COR-L47 (cell line): ENCODE measurements around the gene TBC1D4.

Experiments used
- DNase-seq: peaks from one replicate; lab custom pipeline; 2025; lab: John Stamatoyannopoulos, UW

TBC1D4 gene

GRCh38 chr13:75485286-75486062, 3.5 kb upstream of the TBC1D4 start:
- DNase-seq: no peak

- no peak for DNase-seq
These were observed 781 bp upstream of the TBC1D4 start for GRCh38 chr13:75482820-75483079.

GRCh38 chr13:75481176-75482069, 546 bp downstream of the TBC1D4 start:
- peak; percentile 51 for DNase-seq

- DNase-seq: peak; percentile 74
These were observed 1.2 kb downstream of the TBC1D4 start for GRCh38 chr13:75480671-75481175.

- DNase-seq: no peak
These were observed 2.7 kb downstream of the TBC1D4 start for GRCh38 chr13:75479102-75479740.

- no peak for DNase-seq
These were observed 3.3 kb downstream of the TBC1D4 start for GRCh38 chr13:75478659-75479058.

- DNase-seq: no peak
These were observed 7.0 kb downstream of the TBC1D4 start for GRCh38 chr13:75474956-75475355.

GRCh38 chr13:75473468-75473867, 8.5 kb downstream of the TBC1D4 start:
- DNase-seq: no peak

GRCh38 chr13:75470676-75471075, 11.3 kb downstream of the TBC1D4 start:
- no peak for DNase-seq

- DNase-seq: no peak
These were observed 12.9 kb downstream of the TBC1D4 start for GRCh38 chr13:75469047-75469446.

GRCh38 chr13:75468602-75469001, 13.4 kb downstream of the TBC1D4 start:
- no peak for DNase-seq

- DNase-seq: no peak
These were observed 13.9 kb downstream of the TBC1D4 start for GRCh38 chr13:75468098-75468497.

- peak; percentile 15 for DNase-seq
These were observed 14.8 kb downstream of the TBC1D4 start for GRCh38 chr13:75467040-75467728.

GRCh38 chr13:75465236-75465635, 16.7 kb downstream of the TBC1D4 start:
- DNase-seq: no peak

GRCh38 chr13:75461314-75461713, 20.7 kb downstream of the TBC1D4 start:
- DNase-seq: no peak

GRCh38 chr13:75460644-75461043, 21.3 kb downstream of the TBC1D4 start:
- DNase-seq: no peak

GRCh38 chr13:75458696-75459422, 23.1 kb downstream of the TBC1D4 start:
- peak; percentile 82 for DNase-seq

- no peak for DNase-seq
These were observed 26.0 kb downstream of the TBC1D4 start for GRCh38 chr13:75455962-75456361.

- no peak for DNase-seq
These were observed 27.5 kb downstream of the TBC1D4 start for GRCh38 chr13:75454497-75454896.

GRCh38 chr13:75452564-75452963, 29.4 kb downstream of the TBC1D4 start:
- DNase-seq: no peak

GRCh38 chr13:75447493-75447892, 34.5 kb downstream of the TBC1D4 start:
- DNase-seq: no peak
